Tibial nerve (tissue), 4 donors: Measurements from ENCODE around the gene EMILIN2. TPM values are rescaled to one million over a fixed set of nuclear protein-coding genes. Genes with fewer than 3 reads are reported as not detected.

Experiments used
- DNase-seq, 2 donors: peaks; one replicate each; pipeline ENCODE4 v3.0.0-alpha.2; 2019; ENCODE audit warnings: low spot score in 2 of 2
- H3K27ac ChIP-seq, 4 donors: fragments of 200-600 bp; sonication (generic) in 3 of 4; one replicate each; pipeline ENCODE4 v1.5.1; 2017 to 2019; ENCODE audit warnings: mild to moderate bottlenecking in 1 of 4
- H3K27me3 ChIP-seq, 2 donors: fragments of 200-600 bp; sonication (generic) in 1 of 2; one replicate each; pipeline versions ENCODE4 v1.5.1 to v1.6.0; 2017 to 2019
- H3K36me3 ChIP-seq, 3 donors: fragments of 200-600 bp; sonication (generic); one replicate each; pipeline ENCODE4 v1.5.1; 2018 to 2019
- H3K4me1 ChIP-seq, 4 donors: fragments of 200-600 bp; sonication (generic) in 3 of 4; one replicate each; pipeline ENCODE4 v1.5.1; 2017 to 2019
- H3K4me3 ChIP-seq, 4 donors: fragments of 200-600 bp; sonication (generic) in 3 of 4; one replicate each; pipeline ENCODE4 v1.5.1; 2017 to 2019; ENCODE audit warnings: mild to moderate bottlenecking in 1 of 4, moderate library complexity in 1 of 4
- H3K9me3 ChIP-seq, 4 donors: fragments of 200-600 bp; sonication (generic) in 3 of 4; one replicate each; pipeline ENCODE4 v1.5.1; 2017 to 2019
- EP300 ChIP-seq, 2 donors: sonication (generic); formaldehyde crosslinking; IDR thresholded peaks; one replicate each; pipeline ENCODE4 v1.6.1; 2017; ENCODE audit warnings: antibody characterized with exemption in 2 of 2, mild to moderate bottlenecking in 1 of 2
- POLR2A ChIP-seq, 2 donors: fragments of 450-650 bp; IDR thresholded peaks; one replicate each; pipeline ENCODE4 v1.6.1; 2017; ENCODE audit warnings: antibody characterized with exemption in 2 of 2, mild to moderate bottlenecking in 2 of 2, moderate library complexity in 2 of 2
- WGBS, 2 donors: methylation state at CpG; one replicate each; pipeline ENCODE4 v1.1.5; 2018; 5-methylcytosine and 5-hydroxymethylcytosine counted together
- total RNA-seq, 4 donors: library from RNA; depleted of rRNA; stranded (reverse); fragments of >200 nt; gene quantifications; one replicate each; pipeline ENCODE4 v1.1.0, GENCODE V29; 2016
- TF ChIP-seq, protein P1 (sequence below), 5 experiments: fragments of 200-600 bp in 3 of 5; fragments of 450-650 bp in 2 of 5; sonication (generic) in 3 of 5; IDR thresholded peaks; one replicate each; pipeline ENCODE4 v1.5.1; 2016 to 2019; ENCODE audit warnings: antibody characterized with exemption in 5 of 5, mild to moderate bottlenecking in 3 of 5, moderate library complexity in 2 of 5

Gene EMILIN2
- total RNA-seq, 4 donors from 2014 or later: 29.1 to 70.8 (median 36.3) TPM

DNA sequence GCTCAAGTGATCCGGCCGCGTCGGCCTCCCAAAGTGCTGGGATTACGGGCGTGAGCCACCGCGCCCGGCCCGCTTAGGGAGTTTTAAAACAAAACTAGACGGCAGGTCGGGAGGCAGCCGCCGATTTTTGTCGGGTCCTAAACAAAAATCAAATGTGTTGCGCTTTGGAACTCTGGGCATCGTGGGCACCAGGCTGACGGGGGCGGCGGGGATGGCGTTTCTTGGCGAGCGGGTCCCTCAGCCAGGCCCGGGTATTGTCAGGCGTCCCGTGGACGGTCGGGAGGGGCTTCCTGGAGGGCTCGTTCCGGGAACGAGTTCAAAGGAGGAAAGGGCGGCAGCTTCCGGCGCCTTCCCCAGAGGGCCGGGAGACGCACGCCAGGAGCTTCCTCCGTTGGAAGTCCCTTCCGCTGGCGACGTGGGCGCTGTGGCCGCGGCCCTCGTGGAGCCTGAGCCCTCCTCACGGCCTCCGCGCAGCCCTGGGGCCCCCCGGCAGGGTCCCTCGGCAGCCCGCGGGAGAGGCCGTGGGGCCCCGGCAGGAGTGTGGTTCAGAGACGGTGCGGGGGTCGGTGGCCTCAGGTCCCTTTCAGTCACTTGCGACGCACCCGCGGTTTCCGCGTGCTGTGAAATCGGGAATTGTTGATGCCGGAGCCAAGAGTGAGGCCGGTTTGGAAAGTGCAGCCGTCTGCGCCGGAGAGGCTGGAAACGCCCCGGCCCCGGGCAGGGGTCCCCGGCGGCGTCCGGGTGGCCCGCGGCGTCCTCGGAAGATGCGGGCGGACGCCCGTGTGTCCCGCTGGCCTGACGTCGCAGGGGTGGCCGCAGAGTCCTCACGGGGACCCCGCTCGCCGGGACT is 59.3 kb downstream of the EMILIN2 start:
- Histone ChIP-seq H3K36me3 (peaks cover 0 to 18% (median 0%) of the 10 kb centered on the region in 3 donors), H3K27ac (peak overlapping the region; percentile 9 to 83 (median 70)), H3K4me3 (peak overlapping the region; percentile 43 to 77 (median 70)), H3K27me3 (no peaks in the 10 kb centered on the region), H3K9me3 (no peaks in the 10 kb centered on the region), H3K4me1 (peaks cover 0 to 54% (median 12%) of the 10 kb centered on the region in 4 donors)
- peak; percentile 30 to 36 for DNase-seq
- TF ChIP-seq POLR2A (IDR thresholded peaks at IDR 0.05): peak; percentile 21 to 51
- peak in 1 of 2 donors; percentile 74 for TF ChIP-seq EP300 (IDR thresholded peaks at IDR 0.05)
- TF ChIP-seq, protein P1, sequence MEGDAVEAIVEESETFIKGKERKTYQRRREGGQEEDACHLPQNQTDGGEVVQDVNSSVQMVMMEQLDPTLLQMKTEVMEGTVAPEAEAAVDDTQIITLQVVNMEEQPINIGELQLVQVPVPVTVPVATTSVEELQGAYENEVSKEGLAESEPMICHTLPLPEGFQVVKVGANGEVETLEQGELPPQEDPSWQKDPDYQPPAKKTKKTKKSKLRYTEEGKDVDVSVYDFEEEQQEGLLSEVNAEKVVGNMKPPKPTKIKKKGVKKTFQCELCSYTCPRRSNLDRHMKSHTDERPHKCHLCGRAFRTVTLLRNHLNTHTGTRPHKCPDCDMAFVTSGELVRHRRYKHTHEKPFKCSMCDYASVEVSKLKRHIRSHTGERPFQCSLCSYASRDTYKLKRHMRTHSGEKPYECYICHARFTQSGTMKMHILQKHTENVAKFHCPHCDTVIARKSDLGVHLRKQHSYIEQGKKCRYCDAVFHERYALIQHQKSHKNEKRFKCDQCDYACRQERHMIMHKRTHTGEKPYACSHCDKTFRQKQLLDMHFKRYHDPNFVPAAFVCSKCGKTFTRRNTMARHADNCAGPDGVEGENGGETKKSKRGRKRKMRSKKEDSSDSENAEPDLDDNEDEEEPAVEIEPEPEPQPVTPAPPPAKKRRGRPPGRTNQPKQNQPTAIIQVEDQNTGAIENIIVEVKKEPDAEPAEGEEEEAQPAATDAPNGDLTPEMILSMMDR (IDR thresholded peaks at IDR 0.05): peak in 1 of 5 experiments; percentile 12
- 29 to 33% methylated on average over 37 to 43 of the region's 92 CpGs for WGBS, 2 donors

DNA sequence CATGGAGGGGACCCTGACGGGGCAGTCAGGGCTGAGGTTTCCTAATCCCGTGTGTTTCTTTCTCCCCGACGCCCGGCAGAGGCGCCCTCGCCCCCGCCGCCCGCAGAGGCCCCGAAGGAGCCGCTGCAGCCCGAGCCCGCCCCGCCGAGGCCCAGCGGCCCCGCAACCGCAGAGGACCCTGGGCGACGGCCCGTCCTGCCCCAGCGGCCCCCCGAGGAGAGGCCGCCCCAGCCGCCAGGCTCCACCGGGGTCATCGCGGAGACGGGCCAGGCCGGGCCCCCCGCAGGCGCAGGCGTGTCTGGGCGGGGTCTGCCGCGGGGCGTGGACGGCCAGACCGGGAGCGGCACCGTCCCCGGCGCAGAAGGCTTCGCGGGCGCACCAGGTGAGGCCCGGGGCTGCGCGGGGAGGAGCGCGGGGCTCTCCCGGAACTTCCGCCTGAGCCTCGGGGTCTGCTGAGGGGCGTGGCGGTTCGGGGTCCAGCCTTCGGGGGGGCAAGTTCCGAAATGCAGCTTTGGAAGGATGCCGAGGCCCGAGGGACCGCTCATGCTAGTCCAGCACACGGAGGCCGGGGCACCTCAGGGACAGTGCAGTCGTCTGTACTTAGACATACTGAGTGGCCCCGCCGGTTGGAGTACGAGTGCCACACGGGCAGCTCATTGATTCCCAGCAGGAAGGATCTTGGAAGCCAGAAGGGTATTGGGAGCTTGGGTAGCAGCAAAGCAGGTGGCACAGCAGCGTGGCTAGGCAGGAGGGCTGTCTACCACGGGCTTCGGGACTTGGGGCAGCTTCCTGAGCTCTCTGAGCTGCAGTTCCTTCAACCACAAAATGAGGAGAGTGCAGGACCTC is 60.1 kb downstream of the EMILIN2 start:
- TF ChIP-seq POLR2A (IDR thresholded peaks at IDR 0.05): no peak
- TF ChIP-seq, protein P1 (IDR thresholded peaks at IDR 0.05): peak in 1 of 5 experiments; percentile 32
- no peak for TF ChIP-seq EP300 (IDR thresholded peaks at IDR 0.05)
- 12 to 14% methylated on average over 8 to 16 of the region's 73 CpGs for WGBS, 2 donors
- DNase-seq: peak in 1 of 2 donors; percentile 12
- Histone ChIP-seq H3K4me1 (peaks cover 0 to 49% (median 11%) of the 10 kb centered on the region in 4 donors), H3K9me3 (no peaks in the 10 kb centered on the region), H3K4me3 (peak overlapping the region; percentile 43 to 77 (median 70)), H3K27me3 (no peaks in the 10 kb centered on the region), H3K36me3 (peaks cover 0 to 25% (median 0%) of the 10 kb centered on the region in 3 donors), H3K27ac (peak overlapping the region; percentile 9 to 83 (median 70))

DNA sequence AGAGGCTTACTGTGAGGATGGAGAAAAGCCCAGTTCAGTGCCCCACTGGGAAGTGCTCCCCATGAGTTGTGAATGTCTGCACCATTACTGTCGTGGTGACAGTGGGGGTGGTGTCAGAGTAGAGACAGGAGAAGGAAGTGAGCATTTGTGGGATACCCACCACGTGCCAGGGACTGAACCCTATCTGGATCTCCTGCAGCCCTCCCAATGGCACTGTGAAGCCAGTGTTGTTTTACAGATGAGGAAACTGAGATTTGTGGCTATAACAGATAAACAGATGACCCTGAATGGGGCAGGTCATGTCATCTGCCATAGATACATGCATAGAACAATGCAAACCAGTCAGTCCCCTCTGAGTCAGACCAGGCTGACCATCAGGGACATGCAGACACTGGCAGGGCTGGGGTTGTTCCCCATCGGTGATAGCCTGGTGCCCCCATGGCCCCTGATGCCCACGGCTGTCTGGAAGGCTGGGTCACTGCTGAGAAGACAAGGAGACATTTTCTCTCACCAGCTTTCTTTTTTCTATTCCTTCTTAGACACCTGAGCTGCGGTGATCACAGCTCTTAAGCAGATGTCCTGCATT is 60.8 kb downstream of the EMILIN2 start:
- Histone ChIP-seq H3K4me1 (peaks cover 0 to 44% (median 10%) of the 10 kb centered on the region in 4 donors), H3K4me3 (peak overlapping the region in 2 of 4 donors; percentile 70 to 77), H3K9me3 (no peaks in the 10 kb centered on the region), H3K36me3 (peaks cover 0 to 31% (median 0%) of the 10 kb centered on the region in 3 donors), H3K27ac (peak overlapping the region in 2 of 4 donors; percentile 58 to 83), H3K27me3 (no peaks in the 10 kb centered on the region)
- peak in 1 of 2 donors; percentile 5 for DNase-seq
- 65 to 75% methylated on average over 5 of the region's 5 CpGs for WGBS, 2 donors
- TF ChIP-seq EP300 (IDR thresholded peaks at IDR 0.05) (no peak), POLR2A (IDR thresholded peaks at IDR 0.05) (no peak)
- TF ChIP-seq, protein P1 (IDR thresholded peaks at IDR 0.05): no peak

DNA sequence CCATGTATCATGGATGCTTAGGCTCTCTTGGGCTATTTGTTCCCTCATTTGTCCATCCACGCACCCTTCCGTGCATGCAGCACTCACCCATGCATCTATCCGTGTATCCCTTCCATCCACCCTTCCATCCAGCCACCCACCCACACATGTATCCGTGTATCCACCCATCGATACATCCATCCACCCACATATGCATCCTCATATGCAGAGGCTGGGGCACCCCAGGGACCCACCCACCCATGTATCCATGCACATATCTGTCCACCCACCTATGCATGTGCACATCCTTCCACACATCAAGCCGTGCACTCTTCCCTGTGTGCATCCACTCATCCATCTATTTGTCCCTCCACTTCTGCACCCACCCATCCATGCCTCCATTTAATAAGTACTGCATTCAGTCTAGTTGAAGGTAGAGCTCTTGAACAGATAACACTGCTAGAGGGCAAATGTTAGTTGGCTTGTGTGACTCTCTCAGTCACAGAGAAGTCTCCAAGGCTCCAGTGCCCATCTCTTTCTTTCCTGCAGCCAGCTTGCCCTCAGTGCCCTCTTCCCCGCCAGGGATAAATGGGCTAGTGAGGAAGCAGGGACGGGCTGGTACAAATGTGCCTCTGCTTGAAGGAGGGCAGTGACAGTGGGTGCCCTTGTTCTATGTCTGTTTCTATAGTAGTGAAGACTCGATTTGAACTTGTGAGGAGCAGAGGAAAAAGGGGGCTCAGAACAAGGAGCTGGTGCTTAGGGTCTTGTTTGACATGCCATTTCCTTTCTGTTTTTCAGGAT is 61.5 kb downstream of the EMILIN2 start:
- Histone ChIP-seq H3K9me3 (no peaks in the 10 kb centered on the region), H3K4me3 (no peak overlapping the region), H3K36me3 (peaks cover 0 to 37% (median 0%) of the 10 kb centered on the region in 3 donors), H3K27me3 (no peaks in the 10 kb centered on the region), H3K27ac (no peak overlapping the region), H3K4me1 (peaks cover 0 to 38% (median 7%) of the 10 kb centered on the region in 4 donors)
- DNase-seq: peak in 1 of 2 donors; percentile 7
- WGBS, 2 donors: 71 to 73% methylated on average over 9 of the region's 9 CpGs
- TF ChIP-seq EP300 (IDR thresholded peaks at IDR 0.05): no peak
- no peak for TF ChIP-seq POLR2A (IDR thresholded peaks at IDR 0.05)
- TF ChIP-seq, protein P1 (IDR thresholded peaks at IDR 0.05): no peak
